ENCODE measurements around the gene CTDNEP1.

DNA sequence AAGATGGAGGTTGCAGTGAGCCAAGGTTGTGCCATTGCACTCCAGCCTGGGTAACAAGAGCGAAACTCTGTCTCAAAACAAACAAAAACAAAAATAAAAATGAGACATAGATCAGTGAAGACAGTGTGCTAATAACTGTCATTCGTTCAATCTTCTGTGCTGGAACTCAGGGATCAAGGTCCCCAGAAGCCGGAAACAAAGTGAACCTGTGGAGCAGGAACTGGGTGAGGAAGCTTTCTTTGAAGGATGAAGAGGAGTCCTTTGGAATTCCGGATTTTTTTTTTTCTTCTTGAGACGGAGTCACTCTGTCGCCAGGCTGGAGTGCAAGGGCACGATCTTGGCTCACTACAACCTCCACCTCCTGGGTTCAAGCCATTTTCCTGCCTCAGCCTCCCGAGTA, 27.9 kb upstream of the CTDNEP1 start:
- TF ChIP-seq, protein P1, sequence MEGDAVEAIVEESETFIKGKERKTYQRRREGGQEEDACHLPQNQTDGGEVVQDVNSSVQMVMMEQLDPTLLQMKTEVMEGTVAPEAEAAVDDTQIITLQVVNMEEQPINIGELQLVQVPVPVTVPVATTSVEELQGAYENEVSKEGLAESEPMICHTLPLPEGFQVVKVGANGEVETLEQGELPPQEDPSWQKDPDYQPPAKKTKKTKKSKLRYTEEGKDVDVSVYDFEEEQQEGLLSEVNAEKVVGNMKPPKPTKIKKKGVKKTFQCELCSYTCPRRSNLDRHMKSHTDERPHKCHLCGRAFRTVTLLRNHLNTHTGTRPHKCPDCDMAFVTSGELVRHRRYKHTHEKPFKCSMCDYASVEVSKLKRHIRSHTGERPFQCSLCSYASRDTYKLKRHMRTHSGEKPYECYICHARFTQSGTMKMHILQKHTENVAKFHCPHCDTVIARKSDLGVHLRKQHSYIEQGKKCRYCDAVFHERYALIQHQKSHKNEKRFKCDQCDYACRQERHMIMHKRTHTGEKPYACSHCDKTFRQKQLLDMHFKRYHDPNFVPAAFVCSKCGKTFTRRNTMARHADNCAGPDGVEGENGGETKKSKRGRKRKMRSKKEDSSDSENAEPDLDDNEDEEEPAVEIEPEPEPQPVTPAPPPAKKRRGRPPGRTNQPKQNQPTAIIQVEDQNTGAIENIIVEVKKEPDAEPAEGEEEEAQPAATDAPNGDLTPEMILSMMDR (IDR thresholded peaks at IDR 0.05; ENCODE audit: insufficient read depth, low read depth, low read length) = no peak
- no peak for TF ChIP-seq EZH2 (IDR thresholded peaks at IDR 0.05; ENCODE audit: insufficient read depth, low read length)

Data from astrocyte (in vitro differentiated cells and primary cell).